CD14-positive monocyte (primary cell): ENCODE data around the gene PCDHA1. TPM values are rescaled to one million over a fixed set of nuclear protein-coding genes. Genes with fewer than 3 reads are reported as not detected.

ENCODE experiments used
- DNase-seq, 3 donors: peaks; one replicate each; pipeline ENCODE4 v3.0.0-alpha.2; 2011 to 2022
- H2AFZ ChIP-seq: 2 replicates; pipeline ENCODE4 v1.6.0; 2012; ENCODE audit warnings: mild to moderate bottlenecking, low read depth, low read length, inconsistent platforms; ENCODE audit not compliant: insufficient read depth, poor library complexity, severe bottlenecking
- H3K27ac ChIP-seq, 2 donors: 1 replicate in 1 of 2; 2 replicates in 1 of 2; pipeline ENCODE4 v1.5.1; 2012 to 2013; ENCODE audit warnings: low read length in 2 of 2, control low read depth in 1 of 2, inconsistent platforms in 1 of 2, low read depth in 1 of 2, mild to moderate bottlenecking in 1 of 2
- H3K27me3 ChIP-seq, 2 donors: one replicate each; pipeline versions ENCODE4 v1.6.0 to v1.6.1; 2011 to 2013; ENCODE audit warnings: low read length in 2 of 2; ENCODE audit not compliant: control insufficient read depth in 2 of 2, insufficient read depth in 2 of 2
- H3K36me3 ChIP-seq, 2 donors: replicated peaks in 1 of 2; 1 replicate in 1 of 2; 2 replicates in 1 of 2; pipeline versions ENCODE4 v1.5.1 to v1.6.1; 2012 to 2013; ENCODE audit warnings: low read length in 2 of 2, control low read depth in 1 of 2, inconsistent platforms in 1 of 2, mild to moderate bottlenecking in 1 of 2; ENCODE audit not compliant: insufficient read depth in 2 of 2, control insufficient read depth in 1 of 2
- H3K4me1 ChIP-seq, 2 donors: 1 replicate in 1 of 2; 2 replicates in 1 of 2; pipeline versions ENCODE4 v1.5.1 to v1.6.1; 2012 to 2013; ENCODE audit warnings: low read length in 2 of 2, control low read depth in 1 of 2, inconsistent platforms in 1 of 2, mild to moderate bottlenecking in 1 of 2, moderate library complexity in 1 of 2; ENCODE audit not compliant: insufficient read depth in 2 of 2, control insufficient read depth in 1 of 2
- H3K4me2 ChIP-seq: replicated peaks from 2 replicates; pipeline ENCODE3; 2012; ENCODE audit warnings: low read length, moderate library complexity, mild to moderate bottlenecking; ENCODE audit not compliant: poor library complexity, severe bottlenecking; ENCODE audit errors: extremely low read depth
- H3K4me3 ChIP-seq, 3 experiments: fragments of 200-600 bp in 1 of 3; sonication (generic) in 1 of 3; replicated peaks in 1 of 3; 1 replicate in 2 of 3; 2 replicates in 1 of 3; pipeline ENCODE4 v1.5.1; 2011 to 2013; ENCODE audit warnings: low read length in 3 of 3, mild to moderate bottlenecking in 3 of 3, control low read depth in 2 of 3, low read depth in 2 of 3, inconsistent platforms in 1 of 3, moderate library complexity in 1 of 3
- H3K79me2 ChIP-seq: 2 replicates; pipeline ENCODE4 v1.6.0; 2012; ENCODE audit warnings: mild to moderate bottlenecking, control low read depth, inconsistent platforms, low read length, moderate library complexity; ENCODE audit not compliant: insufficient read depth
- H3K9ac ChIP-seq: 2 replicates; pipeline ENCODE4 v1.6.0; 2017; ENCODE audit warnings: low read length, mild to moderate bottlenecking; ENCODE audit not compliant: insufficient read depth, poor library complexity, severe bottlenecking
- H3K9me3 ChIP-seq, 2 donors: replicated peaks in 1 of 2; 1 replicate in 1 of 2; 2 replicates in 1 of 2; pipeline versions ENCODE4 v1.5.1 to v1.6.1; 2012 to 2013; ENCODE audit warnings: low read length in 2 of 2, control low read depth in 1 of 2; ENCODE audit not compliant: control insufficient read depth in 1 of 2, insufficient read depth in 1 of 2
- H4K20me1 ChIP-seq: 2 replicates; pipeline ENCODE4 v1.6.0; 2012; ENCODE audit warnings: mild to moderate bottlenecking, low read length, control low read depth, moderate library complexity; ENCODE audit not compliant: insufficient read depth
- H3K27ac Mint-ChIP-seq, 7 donors: one replicate each; pipeline ENCODE4 v1.8.0; 2020; ENCODE audit warnings: mild to moderate bottlenecking in 7 of 7, mixed read lengths in 7 of 7, moderate library complexity in 6 of 7, inconsistent platforms in 2 of 7
- H3K27me3 Mint-ChIP-seq, 3 donors: one replicate each; pipeline ENCODE4 v1.8.0; 2021 to 2022; ENCODE audit warnings: low read depth in 3 of 3, mild to moderate bottlenecking in 3 of 3, mixed read lengths in 3 of 3, moderate library complexity in 3 of 3, inconsistent platforms in 1 of 3
- H3K36me3 Mint-ChIP-seq, 2 donors: one replicate each; pipeline ENCODE4 v1.8.0; 2020; ENCODE audit warnings: mixed read lengths in 2 of 2, inconsistent platforms in 1 of 2, mild to moderate bottlenecking in 1 of 2
- H3K4me1 Mint-ChIP-seq: one replicate; pipeline ENCODE4 v1.8.0; 2020; ENCODE audit warnings: mild to moderate bottlenecking, mixed read lengths
- H3K4me3 Mint-ChIP-seq, 2 donors: one replicate each; pipeline ENCODE4 v1.8.0; 2020; ENCODE audit warnings: mild to moderate bottlenecking in 2 of 2, mixed read lengths in 2 of 2, moderate library complexity in 1 of 2
- H3K9me3 Mint-ChIP-seq, 7 donors: one replicate each; pipeline ENCODE4 v1.8.0; 2020 to 2022; ENCODE audit warnings: mixed read lengths in 7 of 7, mild to moderate bottlenecking in 6 of 7, moderate library complexity in 6 of 7, inconsistent platforms in 2 of 7
- WGBS: methylation state at CpG from one replicate; pipeline ENCODE4 v1.1.5; 2013; ENCODE audit warnings: missing lambda C conversion rate; ENCODE audit not compliant: insufficient coverage; 5-methylcytosine and 5-hydroxymethylcytosine counted together
- intact Hi-C, 2 donors: fragments of 100-400 bp; cut with micrococcal nuclease; formaldehyde crosslinking; loops; one replicate each; pipeline versions ENCODE4 v1.15.0 to v1.15.1; 2023
- polyA plus RNA-seq, 3 donors: library from polyadenylated mRNA; depleted of rRNA in 1 of 3; unstranded in 2 of 3; stranded (reverse) in 1 of 3; fragments of 300-500 nt in 2 of 3; fragments of >200 nt in 1 of 3; fragmentation: Illumina TruSeq in 2 of 3; gene quantifications; 1 replicate in 2 of 3; 2 replicates in 1 of 3; pipeline ENCODE4 v1.2.3, GENCODE V29; 2012 to 2021
- TF ChIP-seq, protein P1 (sequence below): fragments of 200-600 bp; IDR thresholded peaks from one replicate; pipeline ENCODE4 v1.8.0; 2022; ENCODE audit warnings: antibody characterized with exemption, mild to moderate bottlenecking

The PCDHA1 gene
- polyA plus RNA-seq, 3 donors, result not detected

DNA sequence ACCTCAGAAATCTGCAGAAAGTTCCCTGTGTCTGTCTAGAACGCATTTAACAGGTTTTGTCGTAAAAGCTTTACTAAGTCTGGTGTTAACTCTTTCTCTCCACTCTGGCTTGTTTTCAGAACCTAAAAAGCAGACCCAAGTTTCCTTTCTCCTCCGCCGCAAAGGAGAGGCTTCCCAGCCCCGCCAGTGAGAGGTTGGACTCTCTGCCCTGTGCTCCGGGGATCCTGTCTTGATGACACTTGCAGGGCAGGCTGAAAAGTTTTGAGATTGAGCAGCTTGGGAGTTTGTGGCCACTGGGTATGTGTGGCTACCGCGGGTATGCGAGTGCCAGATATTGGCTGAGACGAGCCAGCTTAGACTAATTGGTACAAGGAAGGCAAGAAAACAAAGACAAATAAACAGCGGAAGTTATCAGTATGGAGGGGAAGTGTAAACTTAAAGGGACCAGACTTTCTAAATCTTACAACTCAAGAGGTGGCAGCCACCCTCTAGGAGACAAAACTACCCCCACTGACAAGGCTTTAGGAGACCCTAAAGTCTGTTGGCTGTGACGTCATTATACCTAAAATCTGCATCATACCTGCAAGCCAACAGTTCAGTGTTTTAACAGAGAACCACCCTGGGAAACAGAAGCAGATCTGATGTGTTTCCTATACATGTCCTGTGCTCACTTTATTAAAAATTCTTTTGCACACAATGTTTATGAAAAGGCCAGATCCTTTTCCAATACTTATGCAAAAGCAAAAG lies 224.3 kb downstream of the PCDHA1 start:
- no peaks in the 10 kb centered on the region for H3K36me3 Mint-ChIP-seq
- Histone ChIP-seq H3K27ac (no peak overlapping the region), H3K9me3 (peaks cover 0 to 10% of the 10 kb centered on the region in 2 donors), H3K9ac (no peak overlapping the region), H3K4me3 (no peak overlapping the region), H3K36me3 (no peaks in the 10 kb centered on the region), H3K79me2 (no peaks in the 10 kb centered on the region), H2AFZ (no peak overlapping the region), H3K4me1 (no peaks in the 10 kb centered on the region), H4K20me1 (no peaks in the 10 kb centered on the region), H3K27me3 (no peaks in the 10 kb centered on the region), H3K4me2 (no peak overlapping the region)
- H3K9me3 Mint-ChIP-seq, result peaks cover 4 to 14% (median 11%) of the 10 kb centered on the region in 7 donors
- no peak overlapping the region for H3K27ac Mint-ChIP-seq
- intact Hi-C loops, result no loop called here
- TF ChIP-seq, protein P1, sequence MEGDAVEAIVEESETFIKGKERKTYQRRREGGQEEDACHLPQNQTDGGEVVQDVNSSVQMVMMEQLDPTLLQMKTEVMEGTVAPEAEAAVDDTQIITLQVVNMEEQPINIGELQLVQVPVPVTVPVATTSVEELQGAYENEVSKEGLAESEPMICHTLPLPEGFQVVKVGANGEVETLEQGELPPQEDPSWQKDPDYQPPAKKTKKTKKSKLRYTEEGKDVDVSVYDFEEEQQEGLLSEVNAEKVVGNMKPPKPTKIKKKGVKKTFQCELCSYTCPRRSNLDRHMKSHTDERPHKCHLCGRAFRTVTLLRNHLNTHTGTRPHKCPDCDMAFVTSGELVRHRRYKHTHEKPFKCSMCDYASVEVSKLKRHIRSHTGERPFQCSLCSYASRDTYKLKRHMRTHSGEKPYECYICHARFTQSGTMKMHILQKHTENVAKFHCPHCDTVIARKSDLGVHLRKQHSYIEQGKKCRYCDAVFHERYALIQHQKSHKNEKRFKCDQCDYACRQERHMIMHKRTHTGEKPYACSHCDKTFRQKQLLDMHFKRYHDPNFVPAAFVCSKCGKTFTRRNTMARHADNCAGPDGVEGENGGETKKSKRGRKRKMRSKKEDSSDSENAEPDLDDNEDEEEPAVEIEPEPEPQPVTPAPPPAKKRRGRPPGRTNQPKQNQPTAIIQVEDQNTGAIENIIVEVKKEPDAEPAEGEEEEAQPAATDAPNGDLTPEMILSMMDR, result no peak
- DNase-seq, result no peak
- H3K4me3 Mint-ChIP-seq, result no peak overlapping the region
- H3K4me1 Mint-ChIP-seq, result no peaks in the 10 kb centered on the region
- peaks cover 0 to 3% (median 0%) of the 10 kb centered on the region in 3 donors for H3K27me3 Mint-ChIP-seq
- 64% methylated on average over 5 of the region's 12 CpGs for WGBS

DNA sequence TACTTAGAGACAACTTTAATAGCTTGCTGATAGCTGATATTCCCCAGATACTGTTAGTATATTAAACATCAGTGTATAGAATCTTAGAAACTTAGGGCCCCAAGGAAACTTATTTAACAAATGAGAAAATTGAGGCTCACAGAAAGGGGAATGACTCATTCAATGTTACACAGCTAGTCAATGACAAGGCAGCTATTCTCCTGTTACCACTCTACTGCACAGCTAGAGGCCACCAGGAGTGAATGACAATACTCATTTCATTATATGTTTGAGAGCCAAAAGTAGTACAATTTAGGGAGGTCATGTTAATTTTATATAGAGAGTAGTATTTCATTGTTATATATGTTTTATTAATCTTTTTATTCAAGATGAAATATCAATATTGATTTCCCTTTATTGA lies 232.0 kb downstream of the PCDHA1 start:
- Histone ChIP-seq H3K4me3 (no peak overlapping the region), H3K79me2 (no peaks in the 10 kb centered on the region), H3K9ac (no peak overlapping the region), H3K4me2 (no peak overlapping the region), H3K4me1 (no peaks in the 10 kb centered on the region), H3K27ac (no peak overlapping the region), H2AFZ (no peak overlapping the region), H3K27me3 (no peaks in the 10 kb centered on the region), H3K9me3 (peaks cover 3 to 4% of the 10 kb centered on the region in 2 donors), H3K36me3 (no peaks in the 10 kb centered on the region), H4K20me1 (no peaks in the 10 kb centered on the region)
- no peaks in the 10 kb centered on the region for H3K4me1 Mint-ChIP-seq
- intact Hi-C loops, result no loop called here
- peaks cover 2 to 14% (median 6%) of the 10 kb centered on the region in 7 donors for H3K9me3 Mint-ChIP-seq
- DNase-seq, result no peak
- TF ChIP-seq, protein P1, result no peak
- H3K27ac Mint-ChIP-seq, result no peak overlapping the region
- H3K4me3 Mint-ChIP-seq, result no peak overlapping the region
- H3K36me3 Mint-ChIP-seq, result no peaks in the 10 kb centered on the region
- H3K27me3 Mint-ChIP-seq, result peaks cover 0 to 1% (median 0%) of the 10 kb centered on the region in 3 donors
